ENCODE results near the gene GPC1. TPM values are rescaled to one million over a fixed set of nuclear protein-coding genes. Genes with fewer than 3 reads are reported as not detected.

GPC1 gene
- total RNA-seq, 2 experiments from 2014 or later = 0.83 to 1.2 TPM

DNA sequence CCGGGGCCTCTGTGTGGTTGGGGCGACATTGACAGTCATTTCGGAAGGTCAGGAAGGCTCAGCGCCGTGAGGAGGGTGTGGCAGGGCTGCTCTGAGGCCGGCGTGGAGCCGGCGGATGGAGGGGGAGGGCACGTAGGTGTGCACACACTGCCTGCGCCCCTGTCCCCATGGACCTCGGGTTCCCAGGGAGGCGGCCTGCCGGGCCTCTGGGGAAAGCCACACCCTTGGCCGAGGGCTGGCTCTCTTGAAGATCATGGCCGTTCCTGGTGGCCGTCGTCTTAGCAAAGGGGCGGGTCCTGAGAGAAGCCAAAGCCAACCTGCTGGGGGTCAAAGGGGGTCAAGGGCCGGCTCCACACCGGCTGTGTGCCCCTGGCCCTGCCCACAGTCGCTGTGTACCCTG, 11.9 kb downstream of the GPC1 start:
- Mint-ChIP-seq H3K27me3 (peaks cover 25% of the 10 kb centered on the region), H3K27ac (no peak overlapping the region), H3K36me3 (ENCODE audit: low read depth) (no peaks in the 10 kb centered on the region), H3K4me1 (ENCODE audit: low read depth) (no peaks in the 10 kb centered on the region), H3K4me3 (no peak overlapping the region), H3K9me3 (no peaks in the 10 kb centered on the region)
- CTCF ChIA-PET = no interaction called here
- TF ChIP-seq, protein P1, sequence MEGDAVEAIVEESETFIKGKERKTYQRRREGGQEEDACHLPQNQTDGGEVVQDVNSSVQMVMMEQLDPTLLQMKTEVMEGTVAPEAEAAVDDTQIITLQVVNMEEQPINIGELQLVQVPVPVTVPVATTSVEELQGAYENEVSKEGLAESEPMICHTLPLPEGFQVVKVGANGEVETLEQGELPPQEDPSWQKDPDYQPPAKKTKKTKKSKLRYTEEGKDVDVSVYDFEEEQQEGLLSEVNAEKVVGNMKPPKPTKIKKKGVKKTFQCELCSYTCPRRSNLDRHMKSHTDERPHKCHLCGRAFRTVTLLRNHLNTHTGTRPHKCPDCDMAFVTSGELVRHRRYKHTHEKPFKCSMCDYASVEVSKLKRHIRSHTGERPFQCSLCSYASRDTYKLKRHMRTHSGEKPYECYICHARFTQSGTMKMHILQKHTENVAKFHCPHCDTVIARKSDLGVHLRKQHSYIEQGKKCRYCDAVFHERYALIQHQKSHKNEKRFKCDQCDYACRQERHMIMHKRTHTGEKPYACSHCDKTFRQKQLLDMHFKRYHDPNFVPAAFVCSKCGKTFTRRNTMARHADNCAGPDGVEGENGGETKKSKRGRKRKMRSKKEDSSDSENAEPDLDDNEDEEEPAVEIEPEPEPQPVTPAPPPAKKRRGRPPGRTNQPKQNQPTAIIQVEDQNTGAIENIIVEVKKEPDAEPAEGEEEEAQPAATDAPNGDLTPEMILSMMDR (IDR thresholded peaks at IDR 0.05) = no peak
- POLR2A ChIA-PET = no interaction called here
- intact Hi-C loops (cut with micrococcal nuclease) = no loop called here
- DNase-seq (no peak), ATAC-seq (no peak)

DNA sequence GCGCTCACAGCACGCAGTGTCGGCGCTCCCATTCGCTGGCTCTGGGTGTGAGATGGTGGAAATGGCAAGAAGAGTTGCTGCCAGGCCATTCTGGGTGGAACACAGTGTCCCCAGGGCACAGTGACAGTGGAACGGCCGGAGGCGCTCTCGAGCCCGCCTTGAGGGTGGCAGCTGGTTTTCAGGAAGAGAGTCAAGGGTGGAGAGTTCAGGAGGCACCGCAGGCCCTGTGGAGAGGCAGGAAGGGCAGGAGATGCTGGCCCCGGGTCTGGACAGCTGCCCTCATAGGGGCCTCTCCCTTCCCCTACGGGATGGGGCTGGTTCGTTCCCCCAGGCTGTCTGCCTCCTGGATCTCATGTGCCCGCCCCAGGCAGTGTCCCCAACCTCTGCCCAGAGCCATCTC, 12.5 kb downstream of the GPC1 start:
- Mint-ChIP-seq H3K4me3 (no peak overlapping the region), H3K27me3 (peaks cover 25% of the 10 kb centered on the region), H3K36me3 (ENCODE audit: low read depth) (no peaks in the 10 kb centered on the region), H3K4me1 (ENCODE audit: low read depth) (no peaks in the 10 kb centered on the region), H3K27ac (no peak overlapping the region), H3K9me3 (no peaks in the 10 kb centered on the region)
- TF ChIP-seq, protein P1 (IDR thresholded peaks at IDR 0.05) = no peak
- intact Hi-C loops (cut with micrococcal nuclease) = no loop called here
- CTCF ChIA-PET = no interaction called here
- DNase-seq = no peak
- POLR2A ChIA-PET = no interaction called here
- no peak for ATAC-seq

DNA sequence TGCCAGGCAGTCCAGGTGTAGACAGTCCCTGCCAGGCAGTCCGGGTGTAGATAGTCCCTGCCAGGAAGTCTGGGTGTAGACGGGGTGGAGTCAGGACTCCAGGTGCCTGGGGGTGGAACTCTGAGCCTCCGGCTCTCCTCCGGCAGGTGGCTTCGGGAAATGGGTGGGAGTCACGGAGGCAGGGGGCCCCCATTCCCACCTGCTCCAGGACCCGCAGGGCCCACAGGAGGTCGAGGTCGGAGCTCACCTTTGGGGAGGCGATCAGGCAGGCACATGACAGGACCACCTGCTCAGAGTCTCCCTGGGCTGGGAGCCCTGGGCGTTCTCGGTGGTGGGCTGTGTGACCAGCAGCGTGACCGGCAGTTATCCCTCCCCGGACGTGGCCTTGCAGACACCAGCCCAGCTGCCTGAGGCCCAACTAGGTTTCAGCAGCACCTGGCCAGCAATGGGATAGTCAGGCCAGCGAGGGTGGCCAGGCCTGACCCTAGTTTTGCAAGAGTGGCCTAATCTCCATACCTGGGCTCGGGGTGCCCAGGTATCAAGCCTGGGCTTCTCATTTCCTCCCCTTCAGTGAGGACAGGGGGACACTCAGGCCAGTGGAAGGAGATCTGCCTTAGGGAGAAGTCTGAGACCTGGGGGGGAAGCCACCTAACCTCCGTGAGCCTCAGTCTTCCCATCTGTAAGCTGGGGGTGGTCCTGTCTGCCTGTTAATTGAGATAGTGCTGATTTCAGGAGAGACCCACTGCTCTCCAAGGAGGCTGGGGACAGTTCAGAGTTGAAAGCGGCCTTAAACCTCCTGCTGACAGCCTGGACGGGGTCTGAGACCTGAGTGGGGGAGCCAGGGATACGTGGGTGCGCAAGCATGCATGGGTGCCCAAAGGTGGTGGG, 13.2 kb downstream of the GPC1 start:
- intact Hi-C loops (cut with micrococcal nuclease) = no loop called here
- Mint-ChIP-seq H3K4me1 (ENCODE audit: low read depth) (no peaks in the 10 kb centered on the region), H3K4me3 (no peak overlapping the region), H3K36me3 (ENCODE audit: low read depth) (no peaks in the 10 kb centered on the region), H3K27ac (no peak overlapping the region), H3K9me3 (no peaks in the 10 kb centered on the region), H3K27me3 (peaks cover 25% of the 10 kb centered on the region)
- no peak for DNase-seq
- no peak for ATAC-seq
- ChIA-PET POLR2A (no interaction called here), CTCF (no interaction called here)
- TF ChIP-seq, protein P1 (IDR thresholded peaks at IDR 0.05) = no peak

DNA sequence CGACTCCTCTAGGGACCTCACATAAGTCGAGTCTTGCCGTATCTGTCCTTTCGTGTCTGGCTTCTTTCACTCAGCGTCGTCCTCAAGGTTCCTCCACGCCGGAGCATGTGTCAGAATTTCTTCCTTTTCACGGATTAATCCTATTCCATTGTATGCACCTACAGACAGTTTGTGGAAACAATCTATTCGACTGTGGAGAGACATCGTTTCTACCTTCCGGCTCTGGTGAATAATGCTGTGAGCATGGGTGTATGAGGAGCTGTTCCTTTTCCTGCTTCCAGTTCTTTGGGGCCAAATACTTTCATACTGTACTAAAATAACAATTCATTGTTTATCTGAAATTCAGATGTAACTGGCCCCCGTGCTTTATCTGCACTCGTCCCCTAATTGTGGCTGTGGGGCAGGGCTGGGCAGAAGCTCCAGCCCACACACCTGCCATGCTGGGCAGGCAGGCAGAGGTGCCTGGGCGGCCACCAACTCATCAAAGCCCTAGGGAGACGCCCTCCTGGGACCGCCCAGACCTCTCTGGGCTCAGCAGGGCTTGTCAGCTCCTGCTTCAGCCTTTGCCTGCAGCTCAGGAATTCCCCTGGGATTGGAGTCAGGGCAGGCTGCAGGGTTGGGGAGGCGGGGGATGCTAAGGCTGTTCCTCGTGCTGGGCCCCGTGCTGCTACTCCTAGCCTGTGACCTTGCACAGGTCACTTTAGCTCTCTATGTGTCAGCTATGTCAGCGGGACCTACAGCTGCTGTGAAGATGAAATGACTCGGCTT, 14.5 kb downstream of the GPC1 start:
- no peak for DNase-seq
- Mint-ChIP-seq H3K9me3 (no peaks in the 10 kb centered on the region), H3K27me3 (peaks cover 36% of the 10 kb centered on the region), H3K4me3 (no peak overlapping the region), H3K36me3 (ENCODE audit: low read depth) (no peaks in the 10 kb centered on the region), H3K4me1 (ENCODE audit: low read depth) (peaks cover 7% of the 10 kb centered on the region), H3K27ac (no peak overlapping the region)
- TF ChIP-seq, protein P1 (IDR thresholded peaks at IDR 0.05) = no peak
- POLR2A ChIA-PET = no interaction called here
- ATAC-seq = no peak
- intact Hi-C loops (cut with micrococcal nuclease) = no loop called here
- CTCF ChIA-PET = no interaction called here

DNA sequence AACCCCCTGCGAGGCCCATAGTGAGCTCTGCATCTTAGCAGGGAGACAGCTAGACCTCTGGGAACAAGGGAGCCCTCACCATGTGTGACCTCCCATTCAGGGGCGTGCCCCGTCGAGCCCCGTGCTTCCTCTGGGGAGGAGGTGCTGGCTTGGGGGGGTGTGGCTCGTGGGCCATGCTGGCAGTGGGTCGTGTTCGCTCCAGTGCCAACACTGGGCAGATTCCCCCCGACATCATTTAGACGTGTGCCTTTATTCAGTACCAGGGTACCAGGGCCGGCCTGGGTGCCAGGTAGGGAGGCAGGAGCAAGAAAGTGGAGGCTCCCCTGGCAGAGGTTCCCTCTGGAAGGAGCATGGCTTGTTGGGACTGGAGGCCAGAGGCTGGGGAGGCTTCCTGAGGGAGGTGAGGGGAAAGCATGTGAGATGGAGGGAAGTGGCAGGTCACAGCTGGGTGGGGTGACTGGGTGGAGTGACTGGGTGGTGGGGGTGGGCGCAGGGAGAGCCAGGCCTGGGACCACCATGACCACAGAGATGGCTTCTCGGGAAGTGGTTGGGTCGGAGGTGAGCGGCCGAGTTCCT, 15.2 kb downstream of the GPC1 start:
- Mint-ChIP-seq H3K9me3 (no peaks in the 10 kb centered on the region), H3K36me3 (ENCODE audit: low read depth) (no peaks in the 10 kb centered on the region), H3K27me3 (peaks cover 39% of the 10 kb centered on the region), H3K27ac (no peak overlapping the region), H3K4me3 (no peak overlapping the region), H3K4me1 (ENCODE audit: low read depth) (peaks cover 7% of the 10 kb centered on the region)
- no peak for ATAC-seq
- DNase-seq = no peak
- TF ChIP-seq, protein P1 (IDR thresholded peaks at IDR 0.05) = no peak
- ChIA-PET POLR2A (no interaction called here), CTCF (no interaction called here)
- intact Hi-C loops (cut with micrococcal nuclease) = no loop called here

Data from activated CD8-positive, alpha-beta T cell treated with anti-CD3 and anti-CD28 coated beads for 36 hours (primary cell).